Tibial artery (tissue), 4 donors: Measurements from ENCODE around the gene SPG7.
"Not testable (repeated sequence)": the region's sequence is repeated elsewhere in the genome, so short reads cannot be mapped to it uniquely, and the experiment has no call there.

Source experiments
- DNase-seq, 2 donors: peaks; one replicate each; pipeline ENCODE4 v3.0.0-alpha.2; 2019
- H3K27ac ChIP-seq, 2 donors: fragments of 200-600 bp; sonication (generic) in 1 of 2; 1 replicate in 1 of 2; 2 replicates in 1 of 2; pipeline ENCODE4 v1.5.1; 2018 to 2019; ENCODE audit warnings: mild to moderate bottlenecking in 1 of 2
- H3K27me3 ChIP-seq, 2 donors: fragments of 200-600 bp; sonication (generic) in 1 of 2; one replicate each; pipeline versions ENCODE4 v1.5.1 to v1.6.0; 2016 to 2019
- H3K36me3 ChIP-seq, 3 donors: fragments of 200-600 bp; sonication (generic) in 2 of 3; one replicate each; pipeline ENCODE4 v1.5.1; 2016 to 2019; ENCODE audit warnings: mild to moderate bottlenecking in 2 of 3
- H3K4me1 ChIP-seq, 4 donors: fragments of 200-600 bp; sonication (generic) in 2 of 4; 1 replicate in 3 of 4; 2 replicates in 1 of 4; pipeline ENCODE4 v1.5.1; 2016 to 2019
- H3K4me3 ChIP-seq, 2 donors: fragments of 200-600 bp; sonication (generic) in 1 of 2; 1 replicate in 1 of 2; 2 replicates in 1 of 2; pipeline ENCODE4 v1.5.1; 2018 to 2019; ENCODE audit warnings: mild to moderate bottlenecking in 2 of 2
- H3K9me3 ChIP-seq, 3 donors: fragments of 200-600 bp; sonication (generic) in 1 of 3; one replicate each; pipeline ENCODE4 v1.5.1; 2016 to 2019
- intact Hi-C: fragments of 100-400 bp; cut with DNase I; formaldehyde crosslinking; loops from one replicate; pipeline ENCODE4 v1.15.0; 2023; ENCODE audit warnings: low total_unique reads
- TF ChIP-seq, protein P1 (sequence below), 2 experiments: fragments of 200-600 bp in 1 of 2; fragments of 450-650 bp in 1 of 2; IDR thresholded peaks; one replicate each; pipeline ENCODE4 v1.5.1; 2017 to 2019; ENCODE audit warnings: antibody characterized with exemption in 2 of 2, mild to moderate bottlenecking in 1 of 2, moderate library complexity in 1 of 2

Gene SPG7

DNA sequence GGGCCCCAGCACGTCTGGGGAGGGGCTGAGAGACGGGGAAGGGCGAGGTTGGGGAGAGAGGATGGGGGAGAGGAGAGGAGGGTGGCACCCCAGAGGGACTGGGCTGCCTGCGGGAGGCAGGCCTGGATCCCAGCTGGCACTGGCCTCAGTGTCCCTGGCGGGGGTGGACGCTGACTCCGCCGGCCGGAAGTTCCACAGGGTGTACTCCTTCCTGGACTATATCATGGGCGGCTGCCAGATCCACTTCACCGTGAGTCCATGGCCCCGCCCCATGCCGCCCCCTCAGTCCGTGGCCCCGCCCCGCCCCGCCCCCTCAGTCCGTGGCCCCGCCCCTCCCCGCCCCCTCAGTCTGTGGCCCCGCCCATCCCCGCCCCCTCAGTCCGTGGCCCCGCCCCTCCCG lies 78.7 kb downstream of the SPG7 start:
- Histone ChIP-seq H3K9me3 (no peaks in the 10 kb centered on the region), H3K4me1 (peaks cover 0 to 6% (median 0%) of the 10 kb centered on the region in 4 donors), H3K27me3 (peaks cover 0 to 40% of the 10 kb centered on the region in 2 donors), H3K36me3 (no peaks in the 10 kb centered on the region), H3K27ac (no peak overlapping the region), H3K4me3 (no peak overlapping the region)
- TF ChIP-seq, protein P1, sequence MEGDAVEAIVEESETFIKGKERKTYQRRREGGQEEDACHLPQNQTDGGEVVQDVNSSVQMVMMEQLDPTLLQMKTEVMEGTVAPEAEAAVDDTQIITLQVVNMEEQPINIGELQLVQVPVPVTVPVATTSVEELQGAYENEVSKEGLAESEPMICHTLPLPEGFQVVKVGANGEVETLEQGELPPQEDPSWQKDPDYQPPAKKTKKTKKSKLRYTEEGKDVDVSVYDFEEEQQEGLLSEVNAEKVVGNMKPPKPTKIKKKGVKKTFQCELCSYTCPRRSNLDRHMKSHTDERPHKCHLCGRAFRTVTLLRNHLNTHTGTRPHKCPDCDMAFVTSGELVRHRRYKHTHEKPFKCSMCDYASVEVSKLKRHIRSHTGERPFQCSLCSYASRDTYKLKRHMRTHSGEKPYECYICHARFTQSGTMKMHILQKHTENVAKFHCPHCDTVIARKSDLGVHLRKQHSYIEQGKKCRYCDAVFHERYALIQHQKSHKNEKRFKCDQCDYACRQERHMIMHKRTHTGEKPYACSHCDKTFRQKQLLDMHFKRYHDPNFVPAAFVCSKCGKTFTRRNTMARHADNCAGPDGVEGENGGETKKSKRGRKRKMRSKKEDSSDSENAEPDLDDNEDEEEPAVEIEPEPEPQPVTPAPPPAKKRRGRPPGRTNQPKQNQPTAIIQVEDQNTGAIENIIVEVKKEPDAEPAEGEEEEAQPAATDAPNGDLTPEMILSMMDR (IDR thresholded peaks at IDR 0.05), result no peak
- intact Hi-C loops, result no loop called here
- no peak for DNase-seq

DNA sequence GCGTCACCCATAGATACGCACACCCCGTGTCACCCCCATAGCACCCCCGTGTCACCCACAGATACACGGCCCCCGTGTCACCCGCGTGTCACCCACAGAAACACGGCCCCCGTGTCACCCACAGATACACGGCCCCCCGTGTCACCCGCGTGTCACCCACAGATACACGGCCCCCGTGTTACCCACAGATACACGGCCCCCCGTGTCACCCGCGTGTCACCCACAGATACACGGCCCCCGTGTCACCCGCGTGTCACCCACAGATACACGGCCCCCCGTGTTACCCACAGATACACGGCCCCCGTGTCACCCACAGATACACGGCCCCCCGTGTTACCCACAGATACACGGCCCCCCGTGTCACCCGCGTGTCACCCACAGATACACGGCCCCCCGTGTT lies 79.5 kb downstream of the SPG7 start:
- intact Hi-C loops, DNase-seq, H3K36me3 ChIP-seq, H3K4me1 ChIP-seq, H3K9me3 ChIP-seq, H3K27ac ChIP-seq, H3K4me3 ChIP-seq: not testable (repeated sequence)
- H3K27me3 ChIP-seq, result peaks cover 0 to 38% of the 10 kb centered on the region in 2 donors

DNA sequence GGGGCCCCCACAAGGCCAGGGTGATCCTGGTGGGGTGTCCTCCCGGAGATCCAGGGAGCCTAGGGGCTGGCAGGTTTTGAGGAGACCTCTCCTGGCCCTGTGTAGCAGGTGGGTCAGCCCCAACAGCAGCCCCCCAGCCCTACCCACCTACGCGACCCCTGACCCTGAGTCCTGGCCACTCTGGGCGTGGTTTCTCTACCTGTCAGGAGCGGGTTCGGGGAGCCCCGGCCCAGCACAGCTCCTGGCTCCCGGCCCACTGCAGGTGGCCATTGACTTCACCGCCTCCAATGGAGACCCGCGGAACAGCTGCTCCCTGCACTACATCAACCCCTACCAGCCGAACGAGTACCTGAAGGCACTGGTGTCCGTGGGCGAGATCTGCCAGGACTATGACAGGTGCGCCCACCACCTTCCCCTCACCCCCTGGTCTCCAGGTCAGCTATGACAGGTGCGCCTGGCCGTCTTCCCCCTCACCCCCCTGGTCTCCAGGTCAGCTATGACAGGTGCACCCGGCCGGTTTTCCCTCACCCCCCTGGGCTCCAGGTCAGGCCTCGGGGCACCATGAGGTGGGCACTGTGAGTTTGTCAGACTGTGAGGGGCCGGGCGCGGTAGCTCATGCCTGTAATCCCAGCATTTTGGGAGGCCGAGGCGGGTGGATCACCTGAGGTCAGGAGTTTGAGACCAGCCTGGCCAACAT lies 80.4 kb downstream of the SPG7 start:
- no peak overlapping the region for H3K4me3 ChIP-seq
- H3K36me3 ChIP-seq, result no peaks in the 10 kb centered on the region
- intact Hi-C loops, result no loop called here
- DNase-seq, result no peak
- no peaks in the 10 kb centered on the region for H3K4me1 ChIP-seq
- TF ChIP-seq, protein P1 (IDR thresholded peaks at IDR 0.05), result no peak
- peaks cover 0 to 29% of the 10 kb centered on the region in 2 donors for H3K27me3 ChIP-seq
- no peaks in the 10 kb centered on the region for H3K9me3 ChIP-seq
- H3K27ac ChIP-seq, result no peak overlapping the region

DNA sequence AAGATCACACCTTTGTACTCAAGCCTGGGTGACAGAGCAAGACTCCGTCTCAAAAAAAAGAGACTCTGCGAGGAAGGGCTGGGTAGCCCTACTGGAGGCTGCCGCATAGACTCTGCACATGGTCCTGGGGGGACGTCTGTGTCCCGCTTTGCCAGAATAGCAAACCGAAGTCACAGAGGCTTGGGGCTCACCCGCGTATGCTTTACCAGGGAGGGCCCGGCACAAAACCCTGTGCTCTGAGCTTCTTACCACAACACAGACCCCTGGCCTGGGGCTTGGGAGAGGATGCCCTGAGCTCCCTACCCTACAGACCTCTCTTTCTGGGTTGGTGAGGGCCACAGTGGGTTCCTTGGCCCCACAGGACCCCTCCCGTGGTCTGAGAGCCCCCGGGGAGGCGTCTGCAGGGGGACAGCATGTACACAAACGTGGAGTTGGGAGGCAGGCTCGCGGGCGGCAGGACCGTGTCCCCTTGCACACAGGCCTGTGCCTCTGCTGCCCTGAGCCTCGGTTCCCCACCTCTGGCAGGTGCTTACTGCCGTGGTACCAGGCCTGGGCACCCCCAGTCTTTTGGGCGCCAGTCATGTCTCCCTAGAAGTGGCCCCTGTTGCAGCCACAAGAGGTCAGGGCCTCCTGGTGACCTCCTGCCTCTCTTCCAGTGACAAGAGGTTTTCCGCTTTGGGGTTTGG lies 81.2 kb downstream of the SPG7 start:
- H3K36me3 ChIP-seq, result no peaks in the 10 kb centered on the region
- no peaks in the 10 kb centered on the region for H3K4me1 ChIP-seq
- H3K27ac ChIP-seq, result no peak overlapping the region
- intact Hi-C loops, result no loop called here
- TF ChIP-seq, protein P1 (IDR thresholded peaks at IDR 0.05), result no peak
- H3K9me3 ChIP-seq, result no peaks in the 10 kb centered on the region
- DNase-seq, result no peak
- H3K4me3 ChIP-seq, result no peak overlapping the region
- peaks cover 0 to 21% of the 10 kb centered on the region in 2 donors for H3K27me3 ChIP-seq

DNA sequence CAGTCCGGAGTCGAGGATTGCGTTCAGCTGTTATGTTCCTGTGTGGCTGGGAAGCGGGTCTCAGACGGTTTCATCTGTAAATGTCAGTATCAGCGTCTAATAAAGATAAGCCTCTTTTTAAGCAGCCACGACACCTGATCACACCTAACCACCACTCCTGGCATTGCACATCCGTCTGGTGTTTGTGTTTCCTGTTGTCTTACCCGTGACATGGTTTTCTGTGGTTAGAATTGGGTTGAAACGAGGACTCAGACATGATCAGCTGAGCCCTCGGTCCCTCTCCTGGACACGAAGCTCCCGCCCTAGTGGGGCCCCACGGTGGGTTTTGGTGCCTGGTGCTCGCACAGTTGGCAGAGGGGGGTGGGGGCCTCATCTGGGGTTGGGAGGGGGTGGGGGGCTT lies 85.6 kb downstream of the SPG7 start:
- H3K4me3 ChIP-seq, result no peak overlapping the region
- H3K4me1 ChIP-seq, result no peaks in the 10 kb centered on the region
- intact Hi-C loops, result no loop called here
- no peaks in the 10 kb centered on the region for H3K36me3 ChIP-seq
- DNase-seq, result no peak
- no peaks in the 10 kb centered on the region for H3K27me3 ChIP-seq
- TF ChIP-seq, protein P1 (IDR thresholded peaks at IDR 0.05), result no peak
- H3K9me3 ChIP-seq, result no peaks in the 10 kb centered on the region
- H3K27ac ChIP-seq, result no peak overlapping the region

DNA sequence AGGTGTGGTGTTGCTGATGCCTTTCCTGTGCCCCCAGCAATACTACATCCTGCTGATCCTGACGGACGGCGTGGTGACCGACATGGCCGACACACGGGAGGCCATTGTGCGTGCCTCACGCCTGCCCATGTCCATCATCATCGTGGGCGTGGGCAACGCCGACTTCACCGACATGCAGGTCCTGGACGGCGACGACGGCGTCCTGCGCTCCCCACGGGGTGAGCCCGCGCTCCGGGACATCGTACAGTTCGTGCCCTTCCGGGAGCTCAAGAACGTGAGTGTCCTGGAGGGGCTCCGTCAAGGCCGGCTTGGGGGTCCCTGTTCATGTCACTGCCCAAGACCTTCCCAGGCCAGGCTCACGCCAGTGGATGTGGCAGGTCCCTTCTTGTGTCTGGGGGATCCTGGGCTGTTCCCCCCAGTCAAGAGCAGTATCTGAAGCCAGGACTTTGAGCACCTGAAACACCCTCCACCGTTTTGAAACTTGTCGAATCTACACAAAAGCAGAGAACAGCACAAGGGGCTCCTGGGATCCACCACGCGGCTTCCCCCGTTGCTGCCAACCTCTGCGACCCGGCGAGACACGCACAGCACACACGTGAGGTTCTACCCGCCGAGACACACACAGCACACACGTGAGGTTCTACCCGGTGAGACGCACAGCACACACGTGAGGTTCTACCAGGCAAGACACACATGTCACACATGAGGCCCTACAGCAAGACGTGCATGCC lies 87.3 kb downstream of the SPG7 start:
- no peak overlapping the region for H3K4me3 ChIP-seq
- no peak for DNase-seq
- H3K27me3 ChIP-seq, result no peaks in the 10 kb centered on the region
- no peak overlapping the region for H3K27ac ChIP-seq
- H3K36me3 ChIP-seq, result no peaks in the 10 kb centered on the region
- TF ChIP-seq, protein P1 (IDR thresholded peaks at IDR 0.05), result no peak
- H3K4me1 ChIP-seq, result no peaks in the 10 kb centered on the region
- H3K9me3 ChIP-seq, result no peaks in the 10 kb centered on the region
- intact Hi-C loops, result no loop called here
